Activated T-helper 2 cell treated with anti-CD3 and anti-CD28 coated beads, Interferon-gamma antibody, Interleukin-2, Interleukin-4, amounts not matched to agents 10 μg/mL and 5 μg/mL and 100 μg/mL, durations not matched to agents 14 hours and 24 hours and 36 hours (primary cell): Measurements from ENCODE around the gene GRM1. TPM values are rescaled to one million over a fixed set of nuclear protein-coding genes. Genes with fewer than 3 reads are reported as not detected.

Experiments used
- DNase-seq: peaks from one replicate; pipeline ENCODE4 v3.0.0; 2021; ENCODE audit warnings: low spot score
- H3K27ac Mint-ChIP-seq: one replicate; pipeline ENCODE4 v1.8.0; 2021; ENCODE audit warnings: mixed read lengths
- H3K27me3 Mint-ChIP-seq: one replicate; pipeline ENCODE4 v1.8.0; 2021; ENCODE audit warnings: low read depth, mixed read lengths
- H3K36me3 Mint-ChIP-seq: one replicate; pipeline ENCODE4 v1.8.0; 2021; ENCODE audit warnings: low read depth, mixed read lengths
- H3K4me1 Mint-ChIP-seq: one replicate; pipeline ENCODE4 v1.8.0; 2021; ENCODE audit warnings: low read depth, mixed read lengths
- H3K4me3 Mint-ChIP-seq: one replicate; pipeline ENCODE4 v1.8.0; 2021; ENCODE audit warnings: low read depth, mild to moderate bottlenecking, moderate library complexity, mixed read lengths
- H3K9me3 Mint-ChIP-seq: one replicate; pipeline ENCODE4 v1.8.0; 2021; ENCODE audit warnings: mixed read lengths
- intact Hi-C: fragments of 100-400 bp; cut with micrococcal nuclease; formaldehyde crosslinking; loops from one replicate; pipeline ENCODE4 v1.15.1; 2023
- total RNA-seq: library from RNA; stranded (reverse); gene quantifications from 2 replicates; pipeline ENCODE4 v1.2.3, GENCODE V29; 2022

Gene GRM1
- total RNA-seq, 1 donor from 2014 or later = not detected

DNA sequence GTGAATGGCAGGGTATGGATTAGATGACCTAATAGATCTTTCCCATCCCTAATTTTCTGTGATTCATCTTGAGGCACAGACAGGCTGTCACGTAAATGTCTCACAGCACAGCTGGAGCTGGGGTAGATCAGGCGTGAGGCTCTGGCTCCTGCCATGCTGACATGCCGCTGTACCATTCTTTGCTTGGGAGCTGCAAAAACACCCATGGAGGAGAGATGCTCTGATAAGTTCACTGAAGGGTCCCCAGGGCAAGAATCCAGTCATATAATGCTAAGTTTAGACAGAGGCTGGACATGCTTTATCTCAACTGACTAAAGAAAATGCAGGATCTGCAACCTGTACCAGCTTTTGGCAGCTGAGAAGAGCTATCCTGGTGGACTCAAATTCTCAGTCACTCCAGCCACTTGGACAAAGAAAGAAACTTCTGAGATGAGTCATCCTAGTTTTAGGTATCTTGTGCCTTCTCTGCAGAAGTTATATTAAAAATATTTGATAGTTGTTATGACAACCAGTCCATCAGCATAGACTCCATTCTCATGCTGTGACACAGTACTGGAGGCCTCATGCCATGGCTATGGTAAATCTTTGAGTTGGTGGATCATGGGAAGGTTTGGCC is 329.7 kb downstream of the GRM1 start:
- no peaks in the 10 kb centered on the region for H3K27me3 Mint-ChIP-seq
- peaks cover 18% of the 10 kb centered on the region for H3K4me1 Mint-ChIP-seq
- H3K27ac Mint-ChIP-seq = peak overlapping the region; percentile 56
- no peaks in the 10 kb centered on the region for H3K9me3 Mint-ChIP-seq
- no peak for DNase-seq
- H3K4me3 Mint-ChIP-seq = no peak overlapping the region
- H3K36me3 Mint-ChIP-seq = no peaks in the 10 kb centered on the region
- intact Hi-C loops = loop anchor here (10.0 kb wide), 1 partner anchor 394 kb away; the partner anchor contains the start of gene SHPRH

- H3K4me1 Mint-ChIP-seq = peaks cover 18% of the 10 kb centered on the region
- no peak overlapping the region for H3K27ac Mint-ChIP-seq
- no peak overlapping the region for H3K4me3 Mint-ChIP-seq
- H3K27me3 Mint-ChIP-seq = no peaks in the 10 kb centered on the region
- no peak for DNase-seq
- intact Hi-C loops = loop anchor here (10.0 kb wide), 1 partner anchor 394 kb away; the partner anchor contains the start of gene SHPRH
- no peaks in the 10 kb centered on the region for H3K9me3 Mint-ChIP-seq
- no peaks in the 10 kb centered on the region for H3K36me3 Mint-ChIP-seq
These were observed 330.3 kb downstream of the GRM1 start for GRCh38 chr6:146359131-146359530.

GRCh38 chr6:146361128-146361924 is 332.5 kb downstream of the GRM1 start:
- Mint-ChIP-seq H3K36me3 (no peaks in the 10 kb centered on the region), H3K27me3 (no peaks in the 10 kb centered on the region), H3K4me3 (no peak overlapping the region), H3K27ac (no peak overlapping the region), H3K9me3 (no peaks in the 10 kb centered on the region), H3K4me1 (peaks cover 28% of the 10 kb centered on the region)
- DNase-seq = no peak
- intact Hi-C loops = no loop called here

- intact Hi-C loops = no loop called here
- Mint-ChIP-seq H3K9me3 (no peaks in the 10 kb centered on the region), H3K4me3 (no peak overlapping the region), H3K4me1 (peaks cover 12% of the 10 kb centered on the region), H3K27ac (no peak overlapping the region), H3K36me3 (no peaks in the 10 kb centered on the region), H3K27me3 (no peaks in the 10 kb centered on the region)
- no peak for DNase-seq
These were observed 335.2 kb downstream of the GRM1 start for GRCh38 chr6:146363838-146364607.

- H3K9me3 Mint-ChIP-seq = no peaks in the 10 kb centered on the region
- H3K4me1 Mint-ChIP-seq = peaks cover 10% of the 10 kb centered on the region
- no peak overlapping the region for H3K4me3 Mint-ChIP-seq
- intact Hi-C loops = no loop called here
- DNase-seq = no peak
- no peaks in the 10 kb centered on the region for H3K36me3 Mint-ChIP-seq
- peak overlapping the region; percentile 79 for H3K27ac Mint-ChIP-seq
- peaks cover 1% of the 10 kb centered on the region for H3K27me3 Mint-ChIP-seq
These were observed 336.1 kb downstream of the GRM1 start for GRCh38 chr6:146364816-146365594.

DNA sequence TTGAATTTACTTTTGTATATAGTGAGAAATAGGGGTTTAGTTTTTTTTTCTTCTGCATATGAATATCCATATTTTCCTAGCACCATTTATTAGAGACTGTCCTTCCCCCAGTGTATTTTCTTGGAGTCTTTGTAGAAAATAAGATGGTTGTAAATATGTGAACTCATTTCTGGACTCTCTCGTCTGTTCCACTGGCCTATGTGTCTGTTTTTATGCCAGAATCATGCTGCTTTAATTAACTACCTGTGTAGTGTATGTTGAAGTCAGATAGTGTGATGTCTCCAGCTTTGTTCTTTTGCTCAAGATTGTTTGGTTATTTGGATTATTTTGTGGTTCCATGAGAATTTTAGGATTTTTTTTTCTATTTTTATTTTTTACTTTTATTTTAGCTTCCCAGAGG is 338.2 kb downstream of the GRM1 start:
- Mint-ChIP-seq H3K9me3 (peaks cover 7% of the 10 kb centered on the region), H3K36me3 (no peaks in the 10 kb centered on the region), H3K27ac (no peak overlapping the region), H3K4me3 (no peak overlapping the region), H3K4me1 (peaks cover 10% of the 10 kb centered on the region), H3K27me3 (peaks cover 1% of the 10 kb centered on the region)
- DNase-seq = no peak
- intact Hi-C loops = no loop called here

GRCh38 chr6:146369866-146370265 is 341.0 kb downstream of the GRM1 start:
- Mint-ChIP-seq H3K36me3 (no peaks in the 10 kb centered on the region), H3K4me3 (no peak overlapping the region), H3K27me3 (peaks cover 1% of the 10 kb centered on the region), H3K9me3 (peaks cover 10% of the 10 kb centered on the region), H3K4me1 (peaks cover 7% of the 10 kb centered on the region), H3K27ac (no peak overlapping the region)
- intact Hi-C loops = no loop called here
- no peak for DNase-seq

DNA sequence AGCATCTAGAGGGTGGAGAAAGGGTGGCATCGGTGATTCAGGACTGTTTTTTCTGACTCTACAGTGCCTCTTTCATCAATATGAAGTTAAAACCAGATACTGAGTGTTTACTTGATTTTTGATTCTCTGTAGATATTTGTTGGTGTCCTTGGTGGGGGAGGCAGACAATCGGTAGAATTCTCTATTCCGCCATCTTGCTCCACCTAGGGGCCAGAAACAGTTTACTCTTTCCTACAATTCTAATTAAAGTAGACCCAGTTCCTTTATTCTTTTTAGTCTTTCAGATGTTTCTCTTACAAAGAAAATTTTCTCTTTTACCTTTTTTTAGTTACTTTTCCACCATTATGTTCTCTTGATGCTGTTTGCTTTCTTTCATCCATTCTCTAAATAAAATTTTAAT is 352.6 kb downstream of the GRM1 start:
- Mint-ChIP-seq H3K27me3 (no peaks in the 10 kb centered on the region), H3K4me1 (no peaks in the 10 kb centered on the region), H3K4me3 (no peak overlapping the region), H3K27ac (no peak overlapping the region), H3K36me3 (no peaks in the 10 kb centered on the region), H3K9me3 (no peaks in the 10 kb centered on the region)
- DNase-seq = no peak
- intact Hi-C loops = no loop called here

GRCh38 chr6:146388736-146389364 is 360.0 kb downstream of the GRM1 start:
- Mint-ChIP-seq H3K36me3 (no peaks in the 10 kb centered on the region), H3K9me3 (no peaks in the 10 kb centered on the region), H3K4me3 (no peak overlapping the region), H3K4me1 (no peaks in the 10 kb centered on the region), H3K27me3 (no peaks in the 10 kb centered on the region), H3K27ac (no peak overlapping the region)
- no peak for DNase-seq
- intact Hi-C loops = no loop called here

- no peak for DNase-seq
- no peak overlapping the region for H3K27ac Mint-ChIP-seq
- no peaks in the 10 kb centered on the region for H3K9me3 Mint-ChIP-seq
- no peaks in the 10 kb centered on the region for H3K4me1 Mint-ChIP-seq
- no peak overlapping the region for H3K4me3 Mint-ChIP-seq
- no peaks in the 10 kb centered on the region for H3K36me3 Mint-ChIP-seq
- intact Hi-C loops = no loop called here
- no peaks in the 10 kb centered on the region for H3K27me3 Mint-ChIP-seq
These were observed 360.9 kb downstream of the GRM1 start for GRCh38 chr6:146389740-146390139.

DNA sequence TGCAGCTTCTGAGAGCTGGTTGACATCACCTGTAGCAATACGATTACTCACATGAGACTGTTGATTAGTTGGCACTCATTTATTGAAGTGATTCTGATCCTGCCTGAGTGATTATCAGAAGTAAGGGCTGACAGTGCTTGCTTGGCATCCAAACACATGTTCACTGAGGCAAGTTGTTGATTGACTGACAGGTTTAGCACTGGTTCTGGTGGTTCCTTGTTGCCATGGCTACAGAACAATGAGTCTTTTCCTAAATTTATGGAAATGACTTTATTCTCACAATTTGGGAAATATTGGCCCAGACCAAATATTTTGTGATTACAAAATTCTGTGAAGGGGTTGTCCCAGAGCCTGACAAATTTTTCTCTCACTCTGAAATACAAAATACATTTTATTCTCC is 368.8 kb downstream of the GRM1 start:
- H3K27me3 Mint-ChIP-seq = no peaks in the 10 kb centered on the region

GRCh38 chr6:146402476-146402875 is 373.6 kb downstream of the GRM1 start:
- Mint-ChIP-seq H3K27me3 (no peaks in the 10 kb centered on the region), H3K4me3 (no peak overlapping the region), H3K27ac (no peak overlapping the region), H3K4me1 (no peaks in the 10 kb centered on the region), H3K36me3 (no peaks in the 10 kb centered on the region), H3K9me3 (no peaks in the 10 kb centered on the region)
- intact Hi-C loops = no loop called here
- no peak for DNase-seq

More for the DNA sequence above, 368.8 kb downstream of the GRM1 start:
- H3K27ac Mint-ChIP-seq = no peak overlapping the region
- no peak overlapping the region for H3K4me3 Mint-ChIP-seq
- H3K36me3 Mint-ChIP-seq = no peaks in the 10 kb centered on the region
- intact Hi-C loops = no loop called here
- no peaks in the 10 kb centered on the region for H3K4me1 Mint-ChIP-seq
- H3K9me3 Mint-ChIP-seq = no peaks in the 10 kb centered on the region
- no peak for DNase-seq
